ENCODE measurements around the gene MLPH. TPM values are rescaled to one million over a fixed set of nuclear protein-coding genes. Genes with fewer than 3 reads are reported as not detected.

Gene MLPH
- total RNA-seq, 1 experiment from 2014 or later = 27.1 TPM

GRCh38 chr2:237574894-237575868 is 88.1 kb downstream of the MLPH start:
- CTCF ChIA-PET = interaction anchor here (0.6 to 9.3 kb wide), 12 partner anchors 8 to 474 kb away, joined by 3 to 239 read pairs (median 4); partner anchors contain the start of gene RAB17

DNA sequence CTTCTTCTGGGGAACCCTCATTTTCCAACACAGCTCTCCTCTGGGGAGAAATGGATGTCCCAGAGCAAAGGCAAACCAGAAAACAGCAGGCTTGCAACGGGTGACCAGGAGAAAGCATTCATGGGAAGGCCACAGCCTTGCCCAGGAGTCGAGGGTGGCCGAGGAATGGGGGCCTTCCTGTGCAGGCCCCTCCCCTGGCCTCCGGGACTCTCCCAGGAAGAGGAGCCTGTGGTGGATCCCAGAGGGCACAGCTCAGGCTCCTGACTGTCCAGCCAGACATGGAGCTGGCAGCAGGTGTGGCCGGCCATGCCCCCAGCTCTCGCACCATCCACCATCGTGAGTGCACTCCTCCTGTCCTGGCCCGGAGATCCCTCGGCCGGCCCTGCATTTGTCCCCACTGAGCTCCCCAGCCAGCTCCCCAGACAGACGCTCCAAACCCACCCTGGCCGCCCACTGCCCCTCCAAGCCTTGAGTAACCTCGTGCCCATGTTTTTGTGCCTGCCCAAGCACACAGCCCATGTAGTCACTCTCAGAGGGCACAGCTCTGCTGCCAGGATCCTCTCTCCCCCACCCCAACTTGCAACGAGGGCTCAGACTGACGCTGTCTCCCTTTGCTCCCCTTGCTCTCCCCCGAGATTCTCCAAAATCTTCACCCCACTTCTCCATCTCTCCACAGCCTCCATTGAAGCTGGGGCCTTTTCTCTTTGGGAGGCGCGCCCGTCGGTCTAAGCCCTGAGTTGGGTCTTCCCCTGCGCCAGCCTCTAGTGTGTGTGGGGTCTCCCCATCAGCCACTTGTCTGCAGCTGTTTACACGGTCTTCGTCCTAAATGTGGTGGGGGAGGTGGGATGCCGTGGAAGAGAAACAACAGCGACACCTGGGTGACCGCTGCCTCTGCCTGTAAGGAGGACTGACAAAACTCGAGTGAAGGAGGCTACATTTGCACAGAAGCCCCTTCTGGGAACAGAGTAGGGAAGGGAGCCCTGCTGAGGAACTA is 89.1 kb downstream of the MLPH start:
- TF ChIP-seq, protein P1, sequence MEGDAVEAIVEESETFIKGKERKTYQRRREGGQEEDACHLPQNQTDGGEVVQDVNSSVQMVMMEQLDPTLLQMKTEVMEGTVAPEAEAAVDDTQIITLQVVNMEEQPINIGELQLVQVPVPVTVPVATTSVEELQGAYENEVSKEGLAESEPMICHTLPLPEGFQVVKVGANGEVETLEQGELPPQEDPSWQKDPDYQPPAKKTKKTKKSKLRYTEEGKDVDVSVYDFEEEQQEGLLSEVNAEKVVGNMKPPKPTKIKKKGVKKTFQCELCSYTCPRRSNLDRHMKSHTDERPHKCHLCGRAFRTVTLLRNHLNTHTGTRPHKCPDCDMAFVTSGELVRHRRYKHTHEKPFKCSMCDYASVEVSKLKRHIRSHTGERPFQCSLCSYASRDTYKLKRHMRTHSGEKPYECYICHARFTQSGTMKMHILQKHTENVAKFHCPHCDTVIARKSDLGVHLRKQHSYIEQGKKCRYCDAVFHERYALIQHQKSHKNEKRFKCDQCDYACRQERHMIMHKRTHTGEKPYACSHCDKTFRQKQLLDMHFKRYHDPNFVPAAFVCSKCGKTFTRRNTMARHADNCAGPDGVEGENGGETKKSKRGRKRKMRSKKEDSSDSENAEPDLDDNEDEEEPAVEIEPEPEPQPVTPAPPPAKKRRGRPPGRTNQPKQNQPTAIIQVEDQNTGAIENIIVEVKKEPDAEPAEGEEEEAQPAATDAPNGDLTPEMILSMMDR (IDR thresholded peaks at IDR 0.05; ENCODE audit: unreplicated experiment) = no peak
- no peak overlapping the region for H3K4me3 Mint-ChIP-seq (ENCODE audit: unreplicated experiment)
- H3K27me3 Mint-ChIP-seq (ENCODE audit: insufficient read depth, unreplicated experiment) = no peaks in the 10 kb centered on the region
- CTCF ChIA-PET = interaction anchor here (0.7 to 9.3 kb wide), 7 partner anchors 7 to 475 kb away, joined by 3 to 239 read pairs (median 4); partner anchors contain the start of gene RAB17
- H3K9me3 Mint-ChIP-seq (ENCODE audit: unreplicated experiment) = no peaks in the 10 kb centered on the region
- peak overlapping the region; percentile 13 for H3K27ac Mint-ChIP-seq (ENCODE audit: low read depth, unreplicated experiment)
- POLR2A ChIA-PET = interaction anchor here (2.1 kb wide), 1 partner anchor 13 kb away, joined by 13 read pairs; the partner anchor contains the start of gene RAB17
- DNase-seq (ENCODE audit: unreplicated experiment) = no peak
- H3K36me3 Mint-ChIP-seq (ENCODE audit: insufficient read depth, unreplicated experiment) = no peaks in the 10 kb centered on the region
- no TSS peak for BruUV-seq (replicated peaks)
- peaks cover 17% of the 10 kb centered on the region for H3K4me1 Mint-ChIP-seq (ENCODE audit: insufficient read depth, unreplicated experiment)
- intact Hi-C loops (cut with micrococcal nuclease) = loop anchor here (1.0 kb wide), 1 partner anchor 483 kb away; no protein-coding TSS in a partner anchor

More at GRCh38 chr2:237574894-237575868, 88.1 kb downstream of the MLPH start:
- H3K36me3 Mint-ChIP-seq (ENCODE audit: insufficient read depth, unreplicated experiment) = no peaks in the 10 kb centered on the region
- POLR2A ChIA-PET = interaction anchor here (2.1 kb wide), 1 partner anchor 14 kb away, joined by 13 read pairs; the partner anchor contains the start of gene RAB17
- TF ChIP-seq, protein P1 (IDR thresholded peaks at IDR 0.05; ENCODE audit: unreplicated experiment) = no peak
- intact Hi-C loops (cut with micrococcal nuclease) = loop anchor here (1.0 to 5.0 kb wide), 2 partner anchors 163 to 482 kb away; partner anchors contain the start of gene COL6A3
- no peaks in the 10 kb centered on the region for H3K9me3 Mint-ChIP-seq (ENCODE audit: unreplicated experiment)
- peak overlapping the region; percentile 55 for H3K4me3 Mint-ChIP-seq (ENCODE audit: unreplicated experiment)
- BruUV-seq (replicated peaks) = no TSS peak
- peak; percentile 82 for DNase-seq (ENCODE audit: unreplicated experiment)
- H3K27me3 Mint-ChIP-seq (ENCODE audit: insufficient read depth, unreplicated experiment) = no peaks in the 10 kb centered on the region
- H3K4me1 Mint-ChIP-seq (ENCODE audit: insufficient read depth, unreplicated experiment) = peaks cover 17% of the 10 kb centered on the region
- H3K27ac Mint-ChIP-seq (ENCODE audit: low read depth, unreplicated experiment) = peak overlapping the region; percentile 86

DNA sequence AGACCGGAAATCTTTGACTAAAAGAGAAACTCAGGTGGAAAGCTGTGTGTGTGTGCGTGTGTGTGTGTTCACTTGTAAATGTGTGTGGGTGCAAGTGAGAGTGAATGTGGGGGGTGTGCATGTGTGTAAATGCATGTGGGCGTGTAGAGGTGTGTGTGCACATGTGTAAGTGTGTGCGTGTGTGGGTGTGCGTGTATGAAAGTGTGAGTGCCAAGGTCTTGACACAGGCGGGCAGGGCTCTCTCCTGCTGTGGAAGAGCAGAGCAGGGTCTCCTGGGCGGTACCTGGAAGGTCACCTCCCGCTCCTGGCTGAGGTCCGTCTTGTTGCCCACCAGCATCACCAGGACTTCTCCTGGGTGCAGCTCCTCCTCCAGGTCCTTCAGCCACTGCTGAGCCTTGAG is 89.9 kb downstream of the MLPH start:
- H3K27me3 Mint-ChIP-seq (ENCODE audit: insufficient read depth, unreplicated experiment) = no peaks in the 10 kb centered on the region
- no peaks in the 10 kb centered on the region for H3K9me3 Mint-ChIP-seq (ENCODE audit: unreplicated experiment)
- TF ChIP-seq, protein P1 (IDR thresholded peaks at IDR 0.05; ENCODE audit: unreplicated experiment) = no peak
- peaks cover 5% of the 10 kb centered on the region for H3K36me3 Mint-ChIP-seq (ENCODE audit: insufficient read depth, unreplicated experiment)
- no TSS peak for BruUV-seq (replicated peaks)
- peaks cover 13% of the 10 kb centered on the region for H3K4me1 Mint-ChIP-seq (ENCODE audit: insufficient read depth, unreplicated experiment)
- no peak overlapping the region for H3K27ac Mint-ChIP-seq (ENCODE audit: low read depth, unreplicated experiment)
- intact Hi-C loops (cut with micrococcal nuclease) = no loop called here
- ChIA-PET POLR2A (interaction anchor here (2.1 kb wide), 1 partner anchor 13 kb away, joined by 13 read pairs; the partner anchor contains the start of gene RAB17), CTCF (interaction anchor here (0.7 to 9.3 kb wide), 2 partner anchors 67 to 84 kb away, joined by 3 to 239 read pairs; no protein-coding TSS in a partner anchor)
- DNase-seq (ENCODE audit: unreplicated experiment) = no peak
- H3K4me3 Mint-ChIP-seq (ENCODE audit: unreplicated experiment) = no peak overlapping the region
